Activated T-cell treated with anti-CD3 and anti-CD28 coated beads, Interleukin-2, amount 50 U/mL, for 48 hours (primary cell): ENCODE measurements around the gene GPR148.

Source experiments
- DNase-seq, 2 experiments: peaks; one replicate each; pipeline ENCODE4 v3.0.0-alpha.2; 2020

GPR148 gene

DNA sequence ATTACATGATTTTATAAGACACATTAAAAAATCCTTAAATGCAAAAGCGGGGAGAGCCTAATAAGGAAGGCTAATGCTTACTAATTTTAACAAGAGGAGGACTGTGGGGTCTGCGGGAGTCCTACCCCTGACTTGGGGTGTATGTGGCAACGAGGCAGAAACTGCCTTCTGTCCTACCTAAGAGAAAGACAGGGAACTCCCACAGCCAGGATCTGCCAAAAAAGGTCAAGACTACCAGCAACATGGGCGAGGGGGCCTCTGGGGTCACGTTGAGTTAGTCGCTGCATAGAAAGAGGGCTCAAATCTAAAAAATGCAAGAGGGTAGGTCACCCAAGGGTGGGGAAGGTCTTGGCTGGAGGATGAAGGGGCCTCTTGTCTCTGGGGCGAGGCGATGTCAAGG is 25.9 kb downstream of the GPR148 start:
- DNase-seq, result no peak

DNA sequence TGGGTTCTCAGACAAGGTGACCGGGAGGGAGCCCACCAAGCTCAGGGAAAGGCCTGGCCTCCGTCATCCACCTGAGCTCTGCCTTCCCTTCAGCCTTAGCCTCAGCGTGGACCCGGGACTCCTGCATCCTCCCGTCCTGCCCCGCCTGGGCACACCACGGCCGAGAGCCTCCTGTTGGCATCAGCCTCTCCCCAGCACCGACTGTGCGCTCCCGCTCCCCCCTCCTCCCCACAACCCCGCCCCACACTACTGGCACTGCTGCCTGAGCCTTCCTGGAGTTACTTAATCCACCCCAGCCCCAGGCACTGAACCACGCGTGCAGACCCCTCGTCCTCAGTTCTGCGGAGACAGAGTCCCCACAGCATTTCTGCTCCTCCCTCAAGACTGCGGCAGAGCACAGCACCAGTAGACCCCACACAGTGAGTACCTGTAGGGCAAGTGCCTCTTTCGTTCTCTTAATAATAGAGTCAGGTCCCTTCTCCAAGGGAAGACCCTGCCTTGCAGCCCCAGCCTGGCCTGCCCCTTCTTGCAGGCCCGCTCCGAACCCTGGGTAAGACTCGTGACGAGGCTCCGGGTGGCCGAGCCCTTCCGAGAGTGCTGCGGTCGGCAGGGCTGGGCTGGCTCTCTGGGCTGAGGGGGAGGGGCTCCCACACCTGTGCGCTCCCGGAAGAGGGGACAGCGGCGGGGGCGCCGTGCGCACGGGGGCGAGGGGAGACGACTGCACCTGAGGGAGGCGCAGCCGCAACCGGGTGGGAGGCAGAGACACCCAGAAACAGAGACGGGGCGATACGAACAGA is 26.6 kb downstream of the GPR148 start, which contains the start of gene AMER3:
TSS of gene AMER3 (plus strand) at position 285 of the 797 bp plus-strand sequence. CDS start 6,533 bp downstream, outside the sequence.
- DNase-seq, result no peak

DNA sequence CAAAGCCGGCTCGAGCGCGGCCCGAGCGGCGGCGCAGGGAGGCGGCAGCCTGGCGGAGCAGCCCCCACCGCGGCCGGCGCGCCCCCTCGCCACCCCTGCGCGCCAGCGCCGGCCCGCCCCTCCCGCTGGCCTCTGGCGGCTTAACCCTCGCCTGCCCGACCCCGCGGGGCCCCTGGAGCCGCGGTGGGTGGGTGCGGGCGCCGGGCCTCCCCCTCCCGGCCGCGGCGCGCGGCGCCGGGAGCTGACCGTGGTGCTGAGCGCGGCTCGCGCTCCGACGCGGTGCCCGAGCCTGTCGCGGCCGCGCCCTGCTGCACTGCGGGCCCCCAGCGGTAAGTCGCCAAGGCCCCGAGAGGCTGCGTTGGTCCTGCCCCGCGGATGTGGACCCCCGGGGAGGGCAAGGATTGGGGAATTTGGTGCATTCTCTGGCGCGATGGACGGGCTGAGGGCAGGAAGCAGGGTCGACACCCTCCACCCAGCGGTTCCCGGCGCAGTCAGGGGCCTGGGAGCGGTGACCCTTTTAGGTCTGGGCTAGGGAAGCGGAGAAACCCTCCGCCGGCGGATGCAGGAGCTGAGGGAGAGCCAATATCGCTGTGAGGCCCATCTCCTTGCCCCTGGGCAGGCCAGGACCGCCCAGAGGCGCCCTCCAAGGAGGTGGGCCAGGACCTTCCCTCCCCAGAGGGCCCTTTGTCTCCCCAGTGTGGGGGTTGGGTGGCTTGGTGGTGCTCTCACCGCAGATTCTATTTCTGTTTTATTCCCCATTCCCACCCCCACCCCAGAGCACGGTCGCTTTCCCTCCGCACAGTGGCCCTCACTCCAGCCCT is 27.4 kb downstream of the GPR148 start:
- DNase-seq, result peak; percentile 41 to 54

DNA sequence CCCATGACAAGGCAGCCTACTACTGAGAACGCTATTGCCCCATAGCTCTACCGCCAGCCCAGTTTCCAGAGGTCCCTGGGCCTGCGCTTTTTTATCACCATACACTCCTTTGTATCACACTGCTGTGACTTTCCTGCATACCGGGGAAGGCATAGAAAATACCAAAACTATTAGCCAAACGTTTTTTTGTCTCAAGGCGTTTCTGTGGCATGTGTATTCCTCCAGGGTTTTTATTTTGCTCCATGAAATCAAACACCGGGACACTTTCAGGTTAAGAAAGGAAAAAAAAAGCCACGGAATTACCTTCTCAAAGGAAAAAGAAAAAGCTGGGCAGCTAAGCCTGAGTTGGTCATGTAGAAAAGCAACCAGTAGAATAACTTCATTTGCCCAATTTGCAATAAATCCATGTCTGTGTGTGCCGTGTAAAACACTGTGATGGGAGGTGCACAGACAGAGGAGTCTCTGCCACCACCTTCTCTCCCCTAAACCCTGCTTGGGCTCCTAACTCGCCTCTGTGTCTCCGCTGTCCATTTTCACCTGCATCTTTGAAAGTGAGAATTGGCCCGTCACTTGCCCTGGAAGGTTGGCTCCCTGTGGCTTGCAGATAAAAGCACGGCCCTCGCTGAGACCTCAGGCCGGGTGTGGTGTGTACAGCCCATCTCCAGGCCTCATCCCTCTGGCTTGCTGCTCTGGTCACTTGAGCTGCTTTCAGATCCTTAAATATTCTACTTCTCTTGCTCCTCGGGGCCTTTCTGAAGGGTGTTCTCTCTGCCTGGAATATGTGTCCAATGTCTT is 28.2 kb downstream of the GPR148 start:
- no peak for DNase-seq

DNA sequence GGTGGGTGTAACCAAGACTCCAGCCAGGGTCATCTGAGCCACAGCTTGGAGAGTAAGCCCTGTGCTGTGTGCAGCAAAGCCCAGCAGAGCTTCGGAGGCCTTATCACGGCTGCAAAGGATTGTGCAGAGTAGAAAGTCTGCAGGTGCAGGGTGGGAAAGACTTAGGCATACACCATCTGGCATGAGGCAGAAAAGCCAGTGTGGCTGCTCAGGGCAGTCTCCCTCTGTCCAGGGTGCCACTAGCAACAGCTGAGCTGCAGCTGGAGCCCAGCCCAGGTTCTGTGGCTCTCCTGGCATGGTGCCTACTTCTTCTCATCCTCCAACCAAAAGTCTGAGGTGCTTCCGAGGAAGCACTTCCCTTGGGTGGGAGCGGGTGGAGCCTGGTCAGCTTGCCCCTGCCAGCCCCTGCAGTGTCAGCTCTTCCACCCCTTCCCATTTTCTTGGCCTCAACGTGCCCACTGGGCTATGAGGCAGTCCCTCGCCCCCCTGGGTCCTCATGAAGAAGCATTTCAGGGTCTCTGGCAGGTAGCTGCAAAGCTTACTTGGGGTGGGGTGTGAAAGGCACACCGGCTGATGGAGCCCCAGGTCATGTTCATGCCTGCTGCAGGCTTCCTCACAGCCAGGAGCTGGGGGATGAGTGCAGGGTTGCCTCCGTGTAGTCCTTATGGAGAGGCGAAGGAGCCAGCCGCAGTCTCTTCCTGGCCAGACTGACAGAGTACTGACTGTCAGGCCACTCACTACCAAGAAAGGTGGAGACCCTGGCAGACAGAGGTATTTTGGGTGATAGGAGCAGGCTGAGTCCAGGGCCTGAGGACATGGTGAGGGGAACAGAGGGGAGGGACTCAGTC is 31.3 kb downstream of the GPR148 start:
- no peak for DNase-seq

DNA sequence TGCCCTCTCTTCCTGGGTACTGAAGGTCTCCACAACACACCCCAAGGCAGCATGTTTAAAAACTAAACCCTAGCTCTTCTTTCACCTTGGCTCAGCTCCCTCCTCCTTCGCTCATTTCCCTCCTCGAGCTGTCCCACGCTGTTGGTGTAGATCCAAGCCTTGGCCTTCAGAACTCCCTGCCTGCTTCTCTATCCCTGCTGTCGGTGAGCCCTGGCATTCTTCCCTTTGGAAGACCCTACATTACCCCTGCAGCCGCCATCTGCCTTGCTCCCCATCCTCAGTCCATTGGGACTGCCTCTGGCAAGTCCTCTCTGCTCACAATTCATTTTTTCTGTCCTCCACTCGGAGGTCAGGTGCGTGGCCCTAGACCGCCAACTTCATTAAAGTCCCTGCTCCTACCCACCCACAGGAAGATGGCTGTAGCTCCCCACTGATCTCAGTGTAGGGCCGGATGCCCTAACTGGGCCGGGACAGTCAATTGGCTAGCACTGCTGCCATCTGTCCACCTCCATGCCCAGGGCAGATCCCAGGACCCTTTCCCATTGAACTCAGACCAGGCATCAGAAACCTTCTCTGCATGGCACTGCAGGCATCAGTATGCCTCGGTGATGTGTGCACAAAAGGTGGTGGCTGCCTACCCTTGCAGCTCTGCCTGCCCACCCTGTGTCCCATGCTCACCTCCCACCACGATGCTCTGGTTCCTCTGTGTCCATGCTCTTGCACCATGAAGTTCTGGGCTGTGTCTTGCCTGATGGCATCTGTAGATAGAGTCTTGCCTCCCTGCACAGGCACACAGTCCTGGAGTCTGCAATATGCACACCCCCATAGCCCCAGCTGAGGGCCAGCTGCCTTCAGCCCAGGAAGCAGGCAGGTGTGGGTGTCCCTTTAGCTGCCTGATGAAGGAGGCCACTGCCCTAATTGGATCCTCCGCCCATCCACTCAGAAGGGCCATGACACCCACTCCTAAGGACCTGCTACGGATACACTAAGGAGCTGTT is 32.2 kb downstream of the GPR148 start:
- DNase-seq, result no peak

DNA sequence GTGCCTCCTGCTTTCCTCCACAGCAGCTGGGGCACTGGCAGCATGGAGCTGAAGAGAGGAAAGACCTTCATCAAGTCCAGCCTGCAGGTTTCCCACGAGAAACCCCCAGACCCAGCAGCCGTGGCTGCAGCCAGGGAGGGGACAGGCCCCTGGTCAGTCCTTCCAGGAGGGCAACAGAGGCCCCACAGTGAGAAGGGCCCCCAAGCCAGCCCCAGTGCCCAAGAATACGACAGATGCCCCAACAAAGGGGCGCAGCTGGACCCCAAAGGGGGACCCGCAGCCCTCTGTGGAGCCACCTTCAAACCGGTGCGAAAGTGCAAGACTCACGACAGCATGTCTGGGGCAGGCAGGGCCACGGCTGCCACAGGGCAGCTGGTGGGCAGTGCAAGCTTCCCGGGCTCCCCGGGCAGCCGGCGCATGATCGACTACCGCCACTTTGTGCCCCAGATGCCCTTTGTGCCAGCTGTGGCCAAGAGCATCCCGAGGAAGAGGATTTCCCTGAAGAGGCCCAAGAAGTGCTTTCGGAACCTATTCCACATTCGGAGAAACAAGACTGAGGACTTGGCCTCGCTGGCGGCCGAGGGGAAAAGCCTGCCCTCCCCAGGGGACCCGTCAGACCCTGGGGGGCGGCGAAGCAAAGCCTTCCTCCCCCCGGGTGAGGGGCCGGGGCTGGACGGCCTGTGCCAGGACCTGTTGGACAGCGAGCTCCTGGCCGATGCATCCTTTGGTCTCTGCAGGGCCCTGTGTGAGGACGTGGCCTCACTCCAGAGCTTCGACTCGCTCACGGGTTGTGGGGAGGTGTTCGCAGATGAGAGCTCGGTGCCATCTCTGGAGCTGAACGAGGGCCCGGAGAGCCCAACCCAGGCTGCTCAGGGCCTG is 33.4 kb downstream of the GPR148 start:
- DNase-seq, result no peak

DNA sequence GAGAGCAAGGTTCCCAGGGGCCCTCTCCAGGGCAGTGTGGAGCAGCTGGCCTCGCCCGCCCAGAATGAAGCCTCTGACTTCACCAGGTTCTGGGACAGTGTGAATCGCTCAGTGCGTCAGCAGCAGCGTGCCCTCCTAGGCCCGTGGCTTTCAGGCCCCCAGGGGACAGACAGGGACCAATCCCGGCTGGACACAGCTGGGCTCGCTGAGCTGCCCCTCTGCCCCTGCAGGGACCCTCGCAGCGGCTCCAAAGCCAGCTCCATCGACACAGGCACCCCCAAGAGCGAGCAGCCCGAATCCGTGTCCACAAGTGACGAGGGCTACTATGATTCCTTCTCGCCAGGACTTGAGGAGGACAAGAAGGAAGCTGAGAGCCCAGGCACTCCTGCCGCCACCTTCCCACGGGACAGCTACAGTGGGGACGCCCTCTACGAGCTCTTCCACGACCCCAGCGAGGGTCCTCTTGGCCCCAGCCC is 34.1 kb downstream of the GPR148 start:
- DNase-seq, result no peak

DNA sequence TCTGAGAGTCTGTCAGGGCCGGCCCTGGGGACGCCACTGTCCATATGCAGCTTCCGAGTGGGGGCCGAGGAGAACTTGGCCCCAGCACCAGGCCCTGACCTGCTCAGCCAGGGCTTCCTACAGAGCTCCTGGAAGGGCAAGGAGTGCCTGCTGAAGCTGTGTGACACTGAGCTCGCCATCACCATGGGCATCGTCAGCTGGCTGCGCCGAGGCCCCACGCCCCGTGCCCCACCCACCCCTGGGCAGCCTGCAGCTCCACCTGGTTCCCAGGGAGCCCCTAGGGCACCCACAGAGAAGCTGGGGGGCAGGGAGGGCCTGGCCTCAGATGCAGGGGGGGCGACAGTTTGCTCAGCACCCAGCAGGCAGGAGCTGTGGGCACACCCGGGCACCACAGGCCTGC is 34.5 kb downstream of the GPR148 start:
- DNase-seq, result no peak

DNA sequence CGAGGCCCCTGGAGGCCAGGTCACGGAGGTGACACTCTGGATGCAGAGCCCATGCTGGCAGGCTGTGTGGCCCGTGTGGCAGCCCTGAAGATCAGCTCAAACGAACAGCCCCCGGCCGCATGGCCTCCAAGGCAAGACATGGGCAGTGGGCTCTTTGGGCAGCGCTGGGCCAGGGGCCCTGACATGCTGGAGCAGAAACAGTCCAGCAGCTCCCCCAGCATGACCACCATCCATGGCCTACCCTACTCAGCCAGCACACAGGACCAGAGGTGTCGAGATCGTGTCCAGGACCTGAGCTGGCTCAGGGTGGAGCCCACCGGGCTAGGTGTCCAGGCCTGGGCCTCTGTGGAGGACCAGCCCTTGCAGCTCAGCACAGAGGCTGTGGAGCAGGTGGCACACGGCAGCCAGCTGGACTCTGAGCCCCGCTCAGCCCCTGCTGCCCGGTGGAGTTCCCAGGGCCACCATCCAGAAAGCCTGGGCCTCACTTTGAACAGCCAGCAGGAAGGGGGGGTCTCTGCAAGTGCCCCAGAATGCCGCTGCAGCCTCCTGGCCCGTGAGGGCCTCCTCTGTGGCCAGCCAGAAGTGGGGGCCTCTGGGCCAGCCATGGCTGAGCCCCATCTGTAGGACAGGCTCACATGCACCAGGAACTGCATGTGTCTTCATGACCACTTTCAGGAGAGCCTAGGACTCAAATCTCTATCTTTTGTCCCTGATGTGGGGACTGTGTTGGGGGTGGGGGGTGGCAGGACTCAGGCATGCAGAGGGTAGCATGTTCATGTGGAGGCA is 35.4 kb downstream of the GPR148 start:
- no peak for DNase-seq

DNA sequence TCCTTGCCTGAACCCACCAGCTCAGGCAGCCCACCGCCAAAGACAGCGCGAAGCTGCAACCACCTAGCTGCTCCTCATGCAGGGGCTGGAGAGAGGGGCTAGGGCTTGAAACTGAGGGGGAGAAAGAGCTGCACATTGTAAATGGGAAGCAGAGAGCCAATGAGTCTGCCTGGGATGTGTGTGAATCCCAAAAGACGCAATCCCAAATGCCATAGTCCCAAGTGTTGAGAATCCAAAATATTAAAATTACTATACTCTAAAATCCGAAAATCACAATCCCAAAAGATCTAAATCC is 35.9 kb downstream of the GPR148 start:
- no peak for DNase-seq

DNA sequence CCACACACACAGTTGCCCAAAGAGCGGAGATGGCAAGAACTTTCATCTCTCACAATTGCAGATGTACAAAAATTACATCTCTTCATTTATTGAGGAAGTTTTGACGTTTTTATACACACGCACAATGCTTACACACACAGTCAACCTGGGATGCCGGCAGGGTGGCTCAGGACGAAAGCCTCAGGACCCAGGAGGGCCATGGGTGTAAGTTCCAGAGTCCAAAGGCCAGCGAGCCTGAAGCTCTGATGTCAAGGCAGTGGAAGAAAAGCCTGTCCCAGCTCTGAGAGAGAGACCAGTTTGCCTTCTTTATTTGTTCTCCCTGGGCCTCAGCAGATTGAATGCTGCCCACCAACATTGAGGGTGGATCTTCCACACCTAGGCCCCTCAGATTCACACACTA is 36.6 kb downstream of the GPR148 start:
- DNase-seq, result no peak

DNA sequence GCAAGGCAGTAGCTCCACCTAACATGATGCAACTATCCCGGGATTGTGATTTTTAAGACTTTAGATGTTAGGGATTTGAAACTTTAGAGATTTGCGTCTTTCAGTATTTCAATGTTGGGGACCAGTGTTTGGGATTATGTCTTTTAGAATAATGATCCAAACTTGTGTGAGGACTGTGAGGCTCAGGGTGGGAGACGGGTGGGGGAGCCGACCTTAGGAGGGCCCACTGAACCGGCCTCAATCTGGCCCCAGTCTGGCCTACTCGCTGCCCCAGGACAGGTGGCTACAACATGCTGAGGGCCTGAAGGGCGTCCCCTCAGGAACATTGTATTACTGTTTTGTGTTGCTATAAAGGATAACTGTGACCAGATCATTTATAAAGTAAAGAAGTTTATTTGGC is 37.2 kb downstream of the GPR148 start:
- no peak for DNase-seq

DNA sequence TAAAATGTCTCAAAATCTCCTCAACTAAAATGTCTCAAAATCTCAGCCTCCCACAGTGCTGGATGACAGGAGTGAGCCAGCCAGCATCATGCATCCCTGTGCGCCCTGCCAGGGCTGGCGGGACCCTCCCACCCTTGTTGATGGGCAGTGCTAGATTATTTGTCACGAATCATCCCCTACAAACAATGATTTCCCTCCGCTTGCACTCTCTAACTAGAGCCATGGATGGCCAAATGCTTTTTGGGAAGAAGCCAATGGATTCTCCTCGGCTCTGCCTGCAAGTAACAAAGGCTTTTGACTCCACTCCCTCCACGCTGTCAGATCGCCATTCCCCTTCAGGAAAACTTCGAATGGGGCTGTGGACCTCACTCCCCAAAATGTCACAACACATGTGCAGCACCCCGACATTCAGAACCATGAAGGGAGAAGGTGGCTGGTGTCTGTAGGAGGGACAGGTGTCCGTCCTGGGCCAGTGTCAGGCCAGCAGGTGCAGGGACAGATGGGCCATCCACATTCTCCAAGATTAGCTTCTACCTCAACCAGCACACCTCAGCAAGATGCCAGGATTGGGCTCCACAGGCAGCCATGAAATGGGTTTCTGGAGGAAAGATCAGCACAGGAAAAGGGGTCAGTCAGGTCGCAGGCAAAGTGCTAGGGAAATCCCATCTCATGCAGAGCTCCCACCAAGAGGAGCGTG is 38.0 kb downstream of the GPR148 start:
- no peak for DNase-seq

DNA sequence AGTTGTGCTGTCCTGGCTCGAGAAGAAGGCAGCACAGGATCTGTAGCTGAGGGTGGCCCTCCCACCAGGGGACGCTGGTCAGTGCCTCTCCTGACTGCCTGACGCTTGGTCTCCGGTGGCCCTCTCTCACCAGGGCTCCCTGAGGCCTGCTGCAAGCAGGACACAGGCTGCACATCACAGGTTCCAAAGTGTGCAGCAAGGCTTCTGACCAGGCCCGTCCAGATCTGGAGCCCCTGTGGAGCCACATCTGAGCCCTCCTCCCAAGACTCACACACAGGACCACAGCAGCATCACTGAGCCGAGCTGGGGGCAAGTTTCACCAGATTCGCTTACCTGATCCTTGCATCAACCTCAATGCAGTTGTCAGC is 38.5 kb downstream of the GPR148 start:
- DNase-seq, result no peak

DNA sequence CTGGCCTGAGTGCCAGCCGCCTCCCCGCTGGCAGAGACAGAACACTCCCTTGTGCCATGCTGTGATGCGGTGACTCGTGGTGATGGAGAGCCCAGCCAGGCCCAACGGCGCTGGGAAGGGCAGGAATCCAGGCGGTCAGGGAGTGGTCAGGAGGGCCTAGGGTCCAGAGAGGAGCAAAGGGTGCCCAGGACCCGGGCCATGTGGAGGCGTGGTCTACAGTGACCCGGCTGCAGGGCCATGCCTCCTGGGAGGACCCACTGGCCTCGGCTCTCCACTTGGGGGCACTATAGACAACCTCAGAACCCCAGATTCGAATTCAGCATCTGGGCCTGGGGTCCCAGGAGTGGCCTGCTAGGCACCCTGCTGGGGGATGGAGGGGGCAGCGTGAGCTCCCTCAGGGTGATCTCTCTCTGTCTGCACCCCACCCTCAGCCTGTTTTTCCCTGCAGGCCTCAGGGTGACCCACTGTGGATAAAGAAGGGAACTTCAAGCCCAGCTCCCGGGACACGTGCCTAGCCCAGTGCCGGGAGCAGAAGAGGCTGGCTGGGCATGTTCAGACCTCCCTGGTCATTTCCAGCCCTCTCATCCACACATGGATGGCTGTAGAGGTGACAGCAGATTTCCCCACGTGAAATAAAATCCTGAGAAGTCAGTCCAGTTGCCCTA is 39.5 kb downstream of the GPR148 start:
- DNase-seq, result no peak

DNA sequence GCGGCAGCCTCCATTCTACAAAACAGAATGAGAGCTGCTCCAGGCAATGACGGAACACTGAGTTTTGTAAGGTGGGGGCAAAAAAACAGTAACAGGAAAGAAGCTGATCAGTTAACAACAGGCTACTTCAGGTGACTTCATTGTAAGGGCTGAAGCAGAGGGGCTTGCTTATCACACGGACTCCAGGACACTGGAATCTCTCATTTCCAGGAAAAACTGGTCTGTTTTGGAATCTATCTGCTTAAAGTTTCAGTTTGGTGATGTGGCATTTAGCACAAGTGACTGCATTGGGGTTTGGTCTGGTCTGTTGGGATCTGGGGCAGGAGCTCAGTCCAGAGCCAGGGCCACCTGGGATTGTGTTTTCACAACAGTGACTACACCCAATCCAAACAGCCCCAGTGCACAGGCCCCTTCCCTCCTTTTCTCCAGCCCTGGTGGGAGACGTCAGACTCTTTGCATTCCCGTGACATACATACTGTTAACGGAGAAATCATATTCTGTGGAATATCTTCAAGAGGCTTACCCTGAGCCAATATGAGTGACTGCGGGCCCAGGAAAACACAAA is 40.6 kb downstream of the GPR148 start:
- no peak for DNase-seq

DNA sequence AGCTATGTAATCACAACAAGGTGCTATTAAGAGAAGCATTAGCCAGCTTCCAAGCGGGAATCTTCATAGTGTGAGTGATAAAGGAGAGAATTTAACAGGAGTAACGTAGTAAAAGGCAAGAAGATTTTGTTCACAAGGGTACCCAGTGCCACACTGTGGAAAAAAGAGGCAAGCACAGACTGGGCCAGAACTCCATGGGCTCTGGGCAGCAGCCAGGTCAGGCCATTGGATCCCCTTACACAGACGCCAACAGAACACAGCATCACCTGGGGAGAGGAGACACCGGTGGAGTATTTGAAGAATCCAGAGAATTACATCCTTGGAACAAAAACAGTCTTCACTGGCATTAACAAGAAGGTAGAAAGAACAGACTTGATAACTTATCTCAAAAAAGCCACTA is 47.7 kb downstream of the GPR148 start:
- no peak for DNase-seq
